ENCODE measurements around the gene KRT39.

GRCh38 chr17:40966848-40967247, at the start of gene KRT39:
- TF ChIP-seq REST (IDR thresholded peaks at IDR 0.05; ENCODE audit: unreplicated experiment) (no peak), CTCF (conservative IDR thresholded peaks at IDR 0.05; ENCODE audit: low read depth in 2 of 2) (no peak), EZH2 (IDR thresholded peaks at IDR 0.05; ENCODE audit: low read depth, unreplicated experiment) (no peak), CREB1 (CRISPR knock-in tag; IDR thresholded peaks at IDR 0.05; ENCODE audit: low read depth) (no peak), POLR2AphosphoS5 (IDR thresholded peaks at IDR 0.05; ENCODE audit: low read depth) (no peak), ZNF331 (CRISPR knock-in tag; IDR thresholded peaks at IDR 0.05; ENCODE audit: low read depth) (no peak), JUNB (IDR thresholded peaks at IDR 0.05; ENCODE audit: unreplicated experiment) (no peak), EZH2phosphoT487 (IDR thresholded peaks at IDR 0.05; ENCODE audit: unreplicated experiment) (no peak), NANOG (IDR thresholded peaks at IDR 0.05; ENCODE audit: borderline replicate concordance) (no peak), ZNF462 (CRISPR knock-in tag; IDR thresholded peaks at IDR 0.05) (no peak)
- TF ChIP-seq, protein P1, sequence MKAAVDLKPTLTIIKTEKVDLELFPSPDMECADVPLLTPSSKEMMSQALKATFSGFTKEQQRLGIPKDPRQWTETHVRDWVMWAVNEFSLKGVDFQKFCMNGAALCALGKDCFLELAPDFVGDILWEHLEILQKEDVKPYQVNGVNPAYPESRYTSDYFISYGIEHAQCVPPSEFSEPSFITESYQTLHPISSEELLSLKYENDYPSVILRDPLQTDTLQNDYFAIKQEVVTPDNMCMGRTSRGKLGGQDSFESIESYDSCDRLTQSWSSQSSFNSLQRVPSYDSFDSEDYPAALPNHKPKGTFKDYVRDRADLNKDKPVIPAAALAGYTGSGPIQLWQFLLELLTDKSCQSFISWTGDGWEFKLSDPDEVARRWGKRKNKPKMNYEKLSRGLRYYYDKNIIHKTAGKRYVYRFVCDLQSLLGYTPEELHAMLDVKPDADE (IDR thresholded peaks at IDR 0.05) = no peak

Data from GM23338 (cell line).